B cell (primary cell): ENCODE measurements around the gene TMC3. TPM values are rescaled to one million over a fixed set of nuclear protein-coding genes. Genes with fewer than 3 reads are reported as not detected.

Experiments used
- ATAC-seq: fragments of 200-7000 bp; cut with Tn5 transposase; one replicate; pipeline ENCODE4 v1.10.0; 2021; ENCODE audit warnings: low read depth, mild to moderate bottlenecking, moderate number of reproducible peaks, moderate library complexity
- CTCF ChIA-PET: fragments of 350-600 bp; sonication (Branson Sonifier 250); formaldehyde crosslinking; loops from one replicate; lab custom pipeline; 2021; ENCODE audit warnings: antibody characterized with exemption, inconsistent platforms; lab: Charles Lee
- POLR2A ChIA-PET: fragments of 350-600 bp; sonication (Branson Sonifier 250); formaldehyde crosslinking; loops from one replicate; lab custom pipeline; 2021; ENCODE audit warnings: antibody characterized with exemption; lab: Charles Lee
- DNase-seq: peaks from one replicate; pipeline ENCODE4 v3.0.0; 2013
- H2AFZ ChIP-seq: 2 replicates; pipeline ENCODE4 v1.6.1; 2012; ENCODE audit warnings: mild to moderate bottlenecking, low read depth, low read length; ENCODE audit not compliant: insufficient read depth, poor library complexity, severe bottlenecking
- H3K27ac ChIP-seq, 2 donors: 1 replicate in 1 of 2; 2 replicates in 1 of 2; pipeline ENCODE4 v1.5.1; 2012 to 2013; ENCODE audit warnings: low read length in 2 of 2, mild to moderate bottlenecking in 2 of 2, moderate library complexity in 1 of 2
- H3K27me3 ChIP-seq, 4 experiments: fragments of 200-600 bp in 1 of 4; sonication (generic) in 1 of 4; replicated peaks in 1 of 4; 1 replicate in 2 of 4; 2 replicates in 2 of 4; pipeline versions ENCODE4 v1.6.1 to v1.7.0; 2013 to 2016; ENCODE audit warnings: low read length in 3 of 4, mild to moderate bottlenecking in 2 of 4, mixed read lengths in 1 of 4, moderate library complexity in 1 of 4; ENCODE audit not compliant: insufficient read depth in 4 of 4, control insufficient read depth in 3 of 4; ENCODE audit errors: control extremely low read depth in 1 of 4
- H3K36me3 ChIP-seq, 2 experiments: replicated peaks in 1 of 2; 1 replicate in 1 of 2; 2 replicates in 1 of 2; pipeline versions ENCODE4 v1.6.1 to v1.7.1; 2013; ENCODE audit warnings: low read length in 1 of 2; ENCODE audit not compliant: insufficient read depth in 2 of 2, control insufficient read depth in 1 of 2; ENCODE audit errors: control extremely low read depth in 1 of 2, extremely low read depth in 1 of 2
- H3K4me1 ChIP-seq, 2 donors: fragments of 200-600 bp in 1 of 2; sonication (generic) in 1 of 2; 1 replicate in 1 of 2; 2 replicates in 1 of 2; pipeline versions ENCODE4 v1.5.1 to v1.6.1; 2013 to 2017; ENCODE audit warnings: low read length in 2 of 2; ENCODE audit not compliant: control insufficient read depth in 2 of 2, insufficient read depth in 2 of 2
- H3K4me2 ChIP-seq: replicated peaks from 2 replicates; pipeline ENCODE3; 2012; ENCODE audit warnings: mild to moderate bottlenecking, low read depth, low read length; ENCODE audit not compliant: poor library complexity, severe bottlenecking
- H3K4me3 ChIP-seq, 5 experiments: fragments of 200-600 bp in 1 of 5; sonication (generic) in 1 of 5; 1 replicate in 3 of 5; 2 replicates in 2 of 5; pipeline versions ENCODE4 v1.5.1 to v1.7.0; 2011 to 2016; ENCODE audit warnings: low read length in 4 of 5, mild to moderate bottlenecking in 4 of 5, low read depth in 2 of 5, control low read depth in 1 of 5, moderate library complexity in 1 of 5; ENCODE audit not compliant: insufficient read depth in 1 of 5; ENCODE audit errors: control extremely low read depth in 1 of 5, extremely low read depth in 1 of 5
- H3K79me2 ChIP-seq: fragments of 200-600 bp; sonication (generic); one replicate; pipeline ENCODE4 v1.6.0; 2016; ENCODE audit warnings: low read length; ENCODE audit not compliant: control insufficient read depth, insufficient read depth
- H3K9ac ChIP-seq: fragments of 200-600 bp; sonication (generic); 2 replicates; pipeline ENCODE4 v1.6.1; 2017; ENCODE audit warnings: mild to moderate bottlenecking, low read length, moderate library complexity
- H3K9me3 ChIP-seq, 3 donors: one replicate each; pipeline versions ENCODE4 v1.6.1 to v1.7.1; 2013; ENCODE audit warnings: low read length in 2 of 3; ENCODE audit not compliant: control insufficient read depth in 2 of 3, insufficient read depth in 1 of 3; ENCODE audit errors: control extremely low read depth in 1 of 3
- H4K20me1 ChIP-seq: 2 replicates; pipeline ENCODE4 v1.6.0; 2012; ENCODE audit warnings: mild to moderate bottlenecking, low read length; ENCODE audit not compliant: insufficient read depth, control insufficient read depth, poor library complexity, severe bottlenecking
- H3K27ac Mint-ChIP-seq: one replicate; pipeline ENCODE4 v1.8.0; 2021; ENCODE audit warnings: mixed read lengths
- H3K27me3 Mint-ChIP-seq: one replicate; pipeline ENCODE4 v1.8.0; 2021; ENCODE audit warnings: mixed read lengths
- H3K4me1 Mint-ChIP-seq: one replicate; pipeline ENCODE4 v1.8.0; 2021; ENCODE audit warnings: mixed read lengths
- H3K4me3 Mint-ChIP-seq: one replicate; pipeline ENCODE4 v1.8.0; 2021; ENCODE audit warnings: mixed read lengths
- H3K9me3 Mint-ChIP-seq: one replicate; pipeline ENCODE4 v1.8.0; 2022; ENCODE audit warnings: mixed read lengths; ENCODE audit not compliant: insufficient read depth
- EZH2 ChIP-seq: IDR thresholded peaks from 2 replicates; pipeline ENCODE4 v1.6.1; 2012; ENCODE audit warnings: borderline replicate concordance, low read depth, mild to moderate bottlenecking, moderate library complexity, low read length; ENCODE audit not compliant: insufficient read depth, poor library complexity, severe bottlenecking
- WGBS: methylation state at CpG from one replicate; pipeline ENCODE4 v1.1.5; 2013; ENCODE audit warnings: missing lambda C conversion rate; ENCODE audit not compliant: insufficient coverage; 5-methylcytosine and 5-hydroxymethylcytosine counted together
- intact Hi-C: fragments of 100-400 bp; cut with micrococcal nuclease; formaldehyde crosslinking; loops from one replicate; pipeline ENCODE4 v1.10.0; 2022
- polyA plus RNA-seq: library from polyadenylated mRNA; depleted of rRNA; stranded (reverse); fragments of >200 nt; gene quantifications from 2 replicates; pipeline ENCODE4 v1.2.3, GENCODE V29; 2012
- total RNA-seq, 2 donors: library from RNA; stranded (reverse); fragments of 120-200 nt in 1 of 2; gene quantifications; 1 replicate in 1 of 2; 2 replicates in 1 of 2; pipeline versions ENCODE4 v1.2.3 to v1.2.4, GENCODE V29; 2013 to 2022
- TF ChIP-seq, protein P1 (sequence below): fragments of 200-600 bp; IDR thresholded peaks from one replicate; pipeline ENCODE4 v1.8.0; 2022; ENCODE audit warnings: antibody characterized with exemption, mild to moderate bottlenecking

TMC3 gene
- total and polyA plus RNA-seq, 2 donors (not counting 1 experiment from before 2014, with no cell fraction given), result not detected

- no peaks in the 10 kb centered on the region for H3K79me2 ChIP-seq
- no peaks in the 10 kb centered on the region for H3K9me3 Mint-ChIP-seq
- no peak for DNase-seq
- no peaks in the 10 kb centered on the region for H3K4me1 ChIP-seq
- no peak overlapping the region for H3K27ac ChIP-seq
- H3K4me3 Mint-ChIP-seq, result no peak overlapping the region
- no peak overlapping the region for H2AFZ ChIP-seq
- peaks cover 8% of the 10 kb centered on the region for H3K27me3 Mint-ChIP-seq
- H3K4me1 Mint-ChIP-seq, result no peaks in the 10 kb centered on the region
- H3K27ac Mint-ChIP-seq, result no peak overlapping the region
- no peak overlapping the region for H3K4me3 ChIP-seq
- ChIA-PET CTCF (no interaction called here), POLR2A (no interaction called here)
- no peak overlapping the region for H3K9ac ChIP-seq
- H3K27me3 ChIP-seq, result no peaks in the 10 kb centered on the region
- ATAC-seq, result no peak
- no peaks in the 10 kb centered on the region for H3K36me3 ChIP-seq
- H3K9me3 ChIP-seq, result no peaks in the 10 kb centered on the region
- intact Hi-C loops, result no loop called here
- TF ChIP-seq, protein P1, sequence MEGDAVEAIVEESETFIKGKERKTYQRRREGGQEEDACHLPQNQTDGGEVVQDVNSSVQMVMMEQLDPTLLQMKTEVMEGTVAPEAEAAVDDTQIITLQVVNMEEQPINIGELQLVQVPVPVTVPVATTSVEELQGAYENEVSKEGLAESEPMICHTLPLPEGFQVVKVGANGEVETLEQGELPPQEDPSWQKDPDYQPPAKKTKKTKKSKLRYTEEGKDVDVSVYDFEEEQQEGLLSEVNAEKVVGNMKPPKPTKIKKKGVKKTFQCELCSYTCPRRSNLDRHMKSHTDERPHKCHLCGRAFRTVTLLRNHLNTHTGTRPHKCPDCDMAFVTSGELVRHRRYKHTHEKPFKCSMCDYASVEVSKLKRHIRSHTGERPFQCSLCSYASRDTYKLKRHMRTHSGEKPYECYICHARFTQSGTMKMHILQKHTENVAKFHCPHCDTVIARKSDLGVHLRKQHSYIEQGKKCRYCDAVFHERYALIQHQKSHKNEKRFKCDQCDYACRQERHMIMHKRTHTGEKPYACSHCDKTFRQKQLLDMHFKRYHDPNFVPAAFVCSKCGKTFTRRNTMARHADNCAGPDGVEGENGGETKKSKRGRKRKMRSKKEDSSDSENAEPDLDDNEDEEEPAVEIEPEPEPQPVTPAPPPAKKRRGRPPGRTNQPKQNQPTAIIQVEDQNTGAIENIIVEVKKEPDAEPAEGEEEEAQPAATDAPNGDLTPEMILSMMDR, result no peak
- TF ChIP-seq EZH2, result no peak
- WGBS, result no CpG with 5 or more reads among the region's 3 CpGs
- H3K4me2 ChIP-seq, result no peak overlapping the region
- H4K20me1 ChIP-seq, result no peaks in the 10 kb centered on the region
Observed at GRCh38 chr15:81363276-81363675, 10.7 kb downstream of the TMC3 start.

DNA sequence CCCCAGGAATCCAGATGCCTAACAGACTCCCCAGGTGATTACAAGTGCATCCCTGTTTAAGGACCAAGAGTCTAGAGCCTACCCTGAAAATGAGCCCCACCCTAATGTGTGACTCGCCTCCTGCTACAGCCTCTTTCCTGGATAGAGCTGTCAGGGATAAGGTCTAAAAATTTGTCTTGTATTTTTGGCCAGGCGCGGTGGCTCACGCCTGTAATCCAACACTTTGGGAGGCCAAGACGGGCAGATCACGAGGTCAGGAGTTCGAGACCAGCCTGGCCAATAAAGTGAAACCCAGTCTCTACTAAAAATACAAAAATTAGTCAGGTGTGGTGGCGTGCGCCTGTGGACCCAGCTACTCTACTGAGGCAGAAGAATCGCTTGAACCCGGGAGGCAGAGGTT lies 11.2 kb downstream of the TMC3 start:
- no peak overlapping the region for H3K4me3 Mint-ChIP-seq
- WGBS, result 87% methylated on average over 11 of the region's 11 CpGs
- CTCF ChIA-PET, result no interaction called here

More for the DNA sequence above, 11.2 kb downstream of the TMC3 start:
- DNase-seq, result no peak
- Histone ChIP-seq H3K9ac (no peak overlapping the region), H3K9me3 (no peaks in the 10 kb centered on the region), H3K4me3 (no peak overlapping the region), H3K4me1 (no peaks in the 10 kb centered on the region), H3K4me2 (no peak overlapping the region), H3K27ac (no peak overlapping the region), H3K79me2 (no peaks in the 10 kb centered on the region), H3K36me3 (no peaks in the 10 kb centered on the region), H2AFZ (no peak overlapping the region), H3K27me3 (no peaks in the 10 kb centered on the region), H4K20me1 (no peaks in the 10 kb centered on the region)
- Mint-ChIP-seq H3K27me3 (peaks cover 8% of the 10 kb centered on the region), H3K9me3 (no peaks in the 10 kb centered on the region), H3K4me1 (no peaks in the 10 kb centered on the region), H3K27ac (no peak overlapping the region)
- POLR2A ChIA-PET, result no interaction called here
- ATAC-seq, result no peak
- no peak for TF ChIP-seq EZH2
- TF ChIP-seq, protein P1, result no peak
- intact Hi-C loops, result no loop called here
